AG10803 (cell line): ENCODE data around the gene U2AF2.

Experiments used
- DNase-seq: peaks from one replicate; pipeline ENCODE4 v3.0.0; 2010; ENCODE audit warnings: low read depth
- H3K4me3 ChIP-seq: 2 replicates; pipeline ENCODE4 v1.5.1; 2011; ENCODE audit warnings: mild to moderate bottlenecking, low read length, control low read depth
- CTCF ChIP-seq: conservative IDR thresholded peaks from 2 replicates; pipeline ENCODE4 v1.5.1; 2011; ENCODE audit warnings: mild to moderate bottlenecking, low read length, control low read depth, inconsistent platforms

The U2AF2 gene

GRCh38 chr19:55644191-55644833, 10.5 kb upstream of the U2AF2 start:
- no peak for TF ChIP-seq CTCF
- no peak for DNase-seq
- H3K4me3 ChIP-seq: peak overlapping the region; percentile 70

- DNase-seq: no peak
- H3K4me3 ChIP-seq: peak overlapping the region; percentile 70
- no peak for TF ChIP-seq CTCF
Observed at GRCh38 chr19:55644842-55645511, 9.9 kb upstream of the U2AF2 start.

- TF ChIP-seq CTCF: no peak
- no peak overlapping the region for H3K4me3 ChIP-seq
- DNase-seq: no peak
Observed at GRCh38 chr19:55645512-55645881, 9.3 kb upstream of the U2AF2 start.

- TF ChIP-seq CTCF: no peak
- DNase-seq: no peak
Observed at GRCh38 chr19:55646889-55647731, 7.7 kb upstream of the U2AF2 start.

GRCh38 chr19:55647732-55648584, 6.9 kb upstream of the U2AF2 start, which contains the start of gene CCDC106:
CCDC106 (plus strand) TSS chr19:55648212; CDS start chr19:55649047, 835 bp downstream.
- no peak for TF ChIP-seq CTCF
- H3K4me3 ChIP-seq: peak within 1 kb of the TSS; percentile 76

More at GRCh38 chr19:55646889-55647731, 7.7 kb upstream of the U2AF2 start:
- peak overlapping the region; percentile 76 for H3K4me3 ChIP-seq

GRCh38 chr19:55648585-55649267, 6.1 kb upstream of the U2AF2 start:
- peak overlapping the region; percentile 76 for H3K4me3 ChIP-seq
- TF ChIP-seq CTCF: no peak
- DNase-seq: no peak

More at GRCh38 chr19:55647732-55648584, 6.9 kb upstream of the U2AF2 start, which contains the start of gene CCDC106:
- DNase-seq: peak; percentile 76
